NCI-H1048 (cell line): Measurements from ENCODE around the gene F13B.
"Not testable (repeated sequence)": the region's sequence is repeated elsewhere in the genome, so short reads cannot be mapped to it uniquely, and the experiment has no call there.

Source experiments
- DNase-seq: peaks from one replicate; lab custom pipeline; 2025; lab: John Stamatoyannopoulos, UW

F13B gene

GRCh38 chr1:197066719-197067456 is at the start of gene F13B:
TSS of gene F13B (minus strand) at chr1:197067260. CDS start at chr1:197067223, 37 bp downstream.
- DNase-seq = no peak

- no peak for DNase-seq
Measured at GRCh38 chr1:197116156-197116555, 49.1 kb upstream of the F13B start.

GRCh38 chr1:197106869-197107268 is 39.8 kb upstream of the F13B start:
- DNase-seq = no peak

GRCh38 chr1:197103300-197103699 is 36.2 kb upstream of the F13B start:
- no peak for DNase-seq

- DNase-seq = no peak
Measured at GRCh38 chr1:197101978-197102377, 34.9 kb upstream of the F13B start.

- DNase-seq = no peak
Measured at GRCh38 chr1:197100677-197101076, 33.6 kb upstream of the F13B start.

GRCh38 chr1:197099444-197099843 is 32.4 kb upstream of the F13B start:
- DNase-seq = no peak

GRCh38 chr1:197096971-197097370 is 29.9 kb upstream of the F13B start:
- DNase-seq = not testable (repeated sequence)

- DNase-seq = no peak
Measured at GRCh38 chr1:197096137-197096536, 29.1 kb upstream of the F13B start.

GRCh38 chr1:197093226-197093885 is 26.3 kb upstream of the F13B start:
- DNase-seq = no peak

GRCh38 chr1:197092491-197093023 is 25.5 kb upstream of the F13B start:
- DNase-seq = no peak

GRCh38 chr1:197083474-197083873 is 16.4 kb upstream of the F13B start:
- no peak for DNase-seq

GRCh38 chr1:197081117-197081753 is 14.2 kb upstream of the F13B start:
- DNase-seq = no peak

GRCh38 chr1:197080323-197080722 is 13.3 kb upstream of the F13B start:
- no peak for DNase-seq

- DNase-seq = no peak
Measured at GRCh38 chr1:197076585-197076984, 9.5 kb upstream of the F13B start.

GRCh38 chr1:197073978-197074377 is 6.9 kb upstream of the F13B start:
- DNase-seq = no peak

GRCh38 chr1:197067457-197067818 is 378 bp upstream of the F13B start:
- DNase-seq = no peak

- no peak for DNase-seq
Measured at GRCh38 chr1:197066277-197066676, 783 bp downstream of the F13B start.

GRCh38 chr1:197065559-197065958 is 1.5 kb downstream of the F13B start:
- no peak for DNase-seq

- no peak for DNase-seq
Measured at GRCh38 chr1:197063212-197063611, 3.8 kb downstream of the F13B start.

- no peak for DNase-seq
Measured at GRCh38 chr1:197062692-197063091, 4.4 kb downstream of the F13B start.

- DNase-seq = no peak
Measured at GRCh38 chr1:197049100-197049499, 18.0 kb downstream of the F13B start.
